KMS-11 (cell line): Measurements from ENCODE around the gene PEF1.

ENCODE experiments used
- H2AFZ ChIP-seq: fragments of 200-600 bp; sonication (generic); 2 replicates; pipeline ENCODE4 v1.6.1; 2016; ENCODE audit warnings: antibody characterized with exemption, mixed run types, low read depth
- H3K27ac ChIP-seq: fragments of 200-600 bp; sonication (generic); 2 replicates; pipeline ENCODE4 v1.6.1; 2016; ENCODE audit warnings: mild to moderate bottlenecking, mixed run types
- H3K27me3 ChIP-seq: fragments of 200-600 bp; sonication (generic); 2 replicates; pipeline ENCODE4 v1.6.1; 2017; ENCODE audit warnings: mild to moderate bottlenecking, low read depth, mixed run types, moderate library complexity; ENCODE audit not compliant: insufficient read depth
- H3K36me3 ChIP-seq: fragments of 200-600 bp; sonication (generic); 2 replicates; pipeline ENCODE4 v1.6.1; 2017; ENCODE audit warnings: mild to moderate bottlenecking, mixed run types; ENCODE audit not compliant: insufficient read depth
- H3K4me1 ChIP-seq: fragments of 200-600 bp; sonication (generic); 2 replicates; pipeline ENCODE4 v1.6.1; 2016; ENCODE audit warnings: mild to moderate bottlenecking, low read depth, mixed run types; ENCODE audit not compliant: poor library complexity, severe bottlenecking
- H3K4me2 ChIP-seq: fragments of 200-600 bp; sonication (generic); 2 replicates; pipeline ENCODE4 v1.7.0; 2016; ENCODE audit warnings: mild to moderate bottlenecking, mixed run types
- H3K4me3 ChIP-seq: fragments of 200-600 bp; sonication (generic); IDR thresholded peaks from 2 replicates; pipeline ENCODE4 v1.6.1; 2017; ENCODE audit warnings: low read depth, low read length, mixed read lengths; ENCODE audit not compliant: insufficient read depth
- H3K79me2 ChIP-seq: fragments of 200-600 bp; sonication (generic); 2 replicates; pipeline ENCODE4 v1.6.1; 2016; ENCODE audit warnings: low read depth, mixed run types; ENCODE audit not compliant: insufficient read depth
- H3K9ac ChIP-seq: fragments of 200-600 bp; sonication (generic); 2 replicates; pipeline ENCODE4 v1.6.1; 2016; ENCODE audit warnings: mild to moderate bottlenecking, mixed run types
- H4K20me1 ChIP-seq: fragments of 200-600 bp; sonication (generic); 2 replicates; pipeline ENCODE4 v1.6.1; 2016; ENCODE audit warnings: mild to moderate bottlenecking, mixed run types; ENCODE audit not compliant: insufficient read depth
- TF ChIP-seq, protein P1 (sequence below): fragments of 200-600 bp; sonication (generic); conservative IDR thresholded peaks from 2 replicates; pipeline ENCODE4 v1.6.1; 2017; ENCODE audit warnings: low read depth, mild to moderate bottlenecking, antibody characterized with exemption, low read length, moderate library complexity, mixed read lengths

The PEF1 gene

DNA sequence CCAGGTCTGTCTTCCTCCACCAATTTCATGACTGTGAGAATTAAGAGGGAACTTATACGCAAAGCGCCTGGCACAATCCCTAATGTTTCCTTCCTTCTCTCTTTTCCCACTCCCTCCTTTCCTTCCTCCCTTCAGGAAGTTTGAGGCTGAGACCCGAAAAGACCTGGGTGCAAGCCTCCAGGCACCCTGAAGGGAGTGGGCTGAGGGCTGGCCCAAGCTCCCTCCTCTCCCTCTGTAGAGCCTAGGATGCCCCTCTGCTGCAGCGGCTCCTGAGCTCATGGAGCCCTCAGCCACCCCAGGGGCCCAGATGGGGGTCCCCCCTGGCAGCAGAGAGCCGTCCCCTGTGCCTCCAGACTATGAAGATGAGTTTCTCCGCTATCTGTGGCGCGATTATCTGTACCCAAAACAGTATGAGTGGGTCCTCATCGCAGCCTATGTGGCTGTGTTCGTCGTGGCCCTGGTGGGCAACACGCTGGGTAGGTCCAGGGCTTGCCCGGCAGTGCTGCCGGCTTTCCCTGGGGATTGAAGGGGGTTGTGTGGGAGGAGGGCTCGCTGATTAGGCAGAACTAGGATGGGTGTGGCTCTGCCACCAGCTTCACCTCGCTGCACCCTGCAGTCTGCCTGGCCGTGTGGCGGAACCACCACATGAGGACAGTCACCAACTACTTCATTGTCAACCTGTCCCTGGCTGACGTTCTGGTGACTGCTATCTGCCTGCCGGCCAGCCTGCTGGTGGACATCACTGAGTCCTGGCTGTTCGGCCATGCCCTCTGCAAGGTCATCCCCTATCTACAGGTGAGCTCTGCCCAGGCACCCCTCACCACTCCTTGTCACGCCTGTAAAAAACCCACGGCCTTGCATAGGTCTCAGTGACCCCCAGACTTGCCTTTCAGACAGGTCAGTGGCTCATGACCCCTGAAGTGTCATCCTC lies 25.5 kb downstream of the PEF1 start:
- H3K36me3 ChIP-seq = no peaks in the 10 kb centered on the region
- no peak overlapping the region for H3K4me3 ChIP-seq
- H3K9ac ChIP-seq = no peak overlapping the region
- H2AFZ ChIP-seq = no peak overlapping the region
- no peaks in the 10 kb centered on the region for H3K79me2 ChIP-seq
- no peak overlapping the region for H3K4me2 ChIP-seq
- no peak overlapping the region for H3K27ac ChIP-seq
- no peaks in the 10 kb centered on the region for H4K20me1 ChIP-seq
- TF ChIP-seq, protein P1, sequence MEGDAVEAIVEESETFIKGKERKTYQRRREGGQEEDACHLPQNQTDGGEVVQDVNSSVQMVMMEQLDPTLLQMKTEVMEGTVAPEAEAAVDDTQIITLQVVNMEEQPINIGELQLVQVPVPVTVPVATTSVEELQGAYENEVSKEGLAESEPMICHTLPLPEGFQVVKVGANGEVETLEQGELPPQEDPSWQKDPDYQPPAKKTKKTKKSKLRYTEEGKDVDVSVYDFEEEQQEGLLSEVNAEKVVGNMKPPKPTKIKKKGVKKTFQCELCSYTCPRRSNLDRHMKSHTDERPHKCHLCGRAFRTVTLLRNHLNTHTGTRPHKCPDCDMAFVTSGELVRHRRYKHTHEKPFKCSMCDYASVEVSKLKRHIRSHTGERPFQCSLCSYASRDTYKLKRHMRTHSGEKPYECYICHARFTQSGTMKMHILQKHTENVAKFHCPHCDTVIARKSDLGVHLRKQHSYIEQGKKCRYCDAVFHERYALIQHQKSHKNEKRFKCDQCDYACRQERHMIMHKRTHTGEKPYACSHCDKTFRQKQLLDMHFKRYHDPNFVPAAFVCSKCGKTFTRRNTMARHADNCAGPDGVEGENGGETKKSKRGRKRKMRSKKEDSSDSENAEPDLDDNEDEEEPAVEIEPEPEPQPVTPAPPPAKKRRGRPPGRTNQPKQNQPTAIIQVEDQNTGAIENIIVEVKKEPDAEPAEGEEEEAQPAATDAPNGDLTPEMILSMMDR = no peak
- H3K4me1 ChIP-seq = no peaks in the 10 kb centered on the region
- H3K27me3 ChIP-seq = peaks cover 7% of the 10 kb centered on the region; the same call in 1 of the 2 replicates

DNA sequence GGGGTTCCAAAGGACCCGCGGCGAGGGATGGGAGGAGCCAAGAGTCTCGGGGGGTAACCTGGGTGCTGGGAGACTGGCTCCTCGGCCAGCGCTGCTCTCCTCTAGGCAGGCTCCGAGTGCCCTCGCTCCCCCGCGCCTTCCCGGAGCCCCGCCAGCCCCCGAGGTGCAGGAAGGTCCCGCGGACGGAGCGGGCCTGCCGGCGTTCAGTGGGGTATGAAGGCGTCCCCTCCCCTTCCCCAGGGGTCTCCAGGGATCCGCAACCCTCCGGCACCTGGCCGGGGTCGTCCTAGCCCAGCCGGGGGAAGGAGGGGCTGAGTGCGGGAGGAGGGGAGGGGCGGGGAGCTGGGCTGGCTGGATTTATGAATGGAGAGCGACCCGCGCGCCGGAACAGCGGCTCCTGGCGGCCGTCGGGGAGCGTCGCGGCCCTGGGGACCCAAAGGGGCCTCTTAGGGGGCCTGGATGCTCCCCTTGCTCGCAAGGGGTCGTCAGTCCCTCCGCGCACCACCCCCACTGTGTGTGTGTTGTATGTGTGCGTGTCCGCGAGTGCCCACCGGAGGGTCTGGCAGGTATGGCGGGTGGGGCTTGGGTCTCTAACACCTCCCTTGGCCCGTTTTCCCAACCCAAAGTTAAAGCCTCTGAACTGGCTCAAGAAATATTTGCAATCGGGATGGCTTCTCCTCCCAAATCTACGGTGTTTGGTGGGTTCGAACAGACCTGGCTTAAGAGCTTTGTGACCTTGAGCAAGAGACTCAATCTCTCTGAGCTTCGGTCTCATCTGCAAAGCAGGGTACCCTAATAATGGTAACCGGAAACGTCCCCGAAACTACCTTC lies 26.5 kb downstream of the PEF1 start:
- no peak overlapping the region for H3K27ac ChIP-seq
- TF ChIP-seq, protein P1 = peak; percentile 63
- H3K9ac ChIP-seq = no peak overlapping the region
- H4K20me1 ChIP-seq = no peaks in the 10 kb centered on the region
- H3K36me3 ChIP-seq = no peaks in the 10 kb centered on the region
- H2AFZ ChIP-seq = peak overlapping the region; percentile 26; the same call in 1 of the 2 replicates
- no peaks in the 10 kb centered on the region for H3K79me2 ChIP-seq
- H3K4me1 ChIP-seq = no peaks in the 10 kb centered on the region
- no peak overlapping the region for H3K4me3 ChIP-seq
- H3K27me3 ChIP-seq = peaks cover 7% of the 10 kb centered on the region; the same call in 1 of the 2 replicates
- H3K4me2 ChIP-seq = peak overlapping the region; percentile 33; the same call in 1 of the 2 replicates

DNA sequence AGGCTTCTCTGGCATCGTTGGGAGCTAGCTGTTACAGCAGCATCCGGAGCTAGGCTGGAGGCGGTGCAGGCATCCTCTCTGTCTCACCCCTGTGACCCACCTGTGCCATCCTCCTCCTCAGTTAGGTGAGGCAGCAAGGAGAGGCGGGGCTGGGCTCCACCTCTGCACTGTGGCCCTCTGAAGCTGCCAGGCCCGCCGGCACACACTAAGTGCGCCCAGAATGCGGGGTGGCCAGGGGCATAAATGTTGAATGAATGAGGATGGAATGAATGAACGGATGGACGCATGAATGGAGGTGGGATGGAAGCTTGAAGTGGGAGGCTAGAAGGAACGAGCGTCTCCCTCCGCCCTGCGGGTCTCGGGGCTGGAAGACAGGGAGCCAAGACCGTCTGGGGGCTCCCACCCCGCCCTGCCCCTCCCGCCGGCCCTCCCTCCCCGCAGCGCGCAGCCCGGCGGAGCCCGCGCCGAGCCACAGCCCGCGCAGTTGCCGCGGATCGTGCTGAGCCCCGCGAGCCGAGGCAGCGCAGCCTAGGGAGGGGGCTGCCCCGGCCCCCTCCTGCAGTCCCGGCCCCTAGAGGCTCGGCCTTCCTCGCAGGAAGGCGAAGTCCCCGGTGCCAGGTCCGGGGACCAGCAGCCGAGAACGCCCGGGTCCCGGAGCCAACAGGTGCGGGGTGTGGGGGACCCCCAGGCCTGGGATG lies 27.3 kb downstream of the PEF1 start, which contains the start of gene HCRTR1:
Gene HCRTR1 (plus strand): TSS at position 472 of the 698 bp plus-strand sequence. CDS start 1,504 bp downstream, outside the sequence.
- Histone ChIP-seq H3K4me1 (no peaks in the 10 kb centered on the region), H3K27me3 (peaks cover 7% of the 10 kb centered on the region; the same call in 1 of the 2 replicates), H2AFZ (peak within 1 kb of the TSS; percentile 26; the same call in 1 of the 2 replicates), H3K4me2 (peak within 1 kb of the TSS; percentile 33; the same call in 1 of the 2 replicates), H3K27ac (no peak within 1 kb of the TSS), H3K79me2 (no peaks in the 10 kb centered on the region), H3K36me3 (no peaks in the 10 kb centered on the region), H4K20me1 (no peaks in the 10 kb centered on the region), H3K9ac (no peak within 1 kb of the TSS), H3K4me3 (no peak within 1 kb of the TSS)
- TF ChIP-seq, protein P1 = no peak

DNA sequence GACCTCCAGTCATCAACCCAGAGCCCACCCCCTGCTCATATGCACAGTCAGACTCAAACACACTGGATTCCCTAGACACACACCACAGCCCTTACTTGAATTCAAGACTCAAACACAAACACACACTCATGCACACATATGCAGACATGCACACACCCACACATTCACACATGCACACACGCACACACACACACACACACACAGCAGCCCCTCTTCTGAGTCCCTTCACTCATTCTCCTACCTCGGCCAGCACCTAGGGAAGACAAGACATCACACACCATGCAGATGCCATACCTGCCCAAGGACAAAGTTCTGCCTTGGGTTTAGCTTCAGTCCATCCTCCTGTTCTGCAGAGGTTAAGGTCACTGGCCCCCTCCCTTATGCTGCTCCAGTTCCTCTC lies 28.7 kb downstream of the PEF1 start:
- no peak overlapping the region for H3K27ac ChIP-seq
- no peaks in the 10 kb centered on the region for H3K79me2 ChIP-seq
- H3K4me2 ChIP-seq = no peak overlapping the region
- peaks cover 7% of the 10 kb centered on the region; the same call in 1 of the 2 replicates for H3K27me3 ChIP-seq
- H3K4me1 ChIP-seq = no peaks in the 10 kb centered on the region
- no peak overlapping the region for H2AFZ ChIP-seq
- no peak overlapping the region for H3K9ac ChIP-seq
- no peak overlapping the region for H3K4me3 ChIP-seq
- TF ChIP-seq, protein P1 = no peak
- H3K36me3 ChIP-seq = no peaks in the 10 kb centered on the region
- H4K20me1 ChIP-seq = no peaks in the 10 kb centered on the region
